ENCODE measurements around the gene RIMS4. TPM values are rescaled to one million over a fixed set of nuclear protein-coding genes. Genes with fewer than 3 reads are reported as not detected.

Gene RIMS4
- total and polyA plus RNA-seq, 3 donors from 2014 or later: 29.7 to 72.1 (median 32.1) TPM

- H3K4me3 ChIP-seq: no peak overlapping the region
- no peak for DNase-seq
- WGBS, 2 donors: 71 to 78% methylated on average over 4 of the region's 4 CpGs
- no peaks in the 10 kb centered on the region for H3K27me3 ChIP-seq
- no peak overlapping the region for H3K27ac ChIP-seq
- no peaks in the 10 kb centered on the region for H3K36me3 ChIP-seq (ENCODE audit: low read depth, missing control alignments)
- H3K4me1 ChIP-seq: peaks cover 39% of the 10 kb centered on the region
- intact Hi-C loops (cut with DNase I; ENCODE audit: low total_unique reads): no loop called here
- no peaks in the 10 kb centered on the region for H3K9me3 ChIP-seq
- TF ChIP-seq POLR2A (IDR thresholded peaks at IDR 0.05) (no peak), CTCF (IDR thresholded peaks at IDR 0.05) (no peak)
Measured at GRCh38 chr20:44802702-44803101, 7.6 kb downstream of the RIMS4 start.

GRCh38 chr20:44800391-44801046 is 9.8 kb downstream of the RIMS4 start:
- intact Hi-C loops (cut with DNase I; ENCODE audit: low total_unique reads): no loop called here
- 73 to 77% methylated on average over 8 of the region's 8 CpGs for WGBS, 2 donors
- H3K36me3 ChIP-seq (ENCODE audit: low read depth, missing control alignments): no peaks in the 10 kb centered on the region

GRCh38 chr20:44799691-44800090 is 10.7 kb downstream of the RIMS4 start:
- Histone ChIP-seq H3K27ac (no peak overlapping the region), H3K4me3 (no peak overlapping the region), H3K27me3 (no peaks in the 10 kb centered on the region), H3K4me1 (peaks cover 13% of the 10 kb centered on the region), H3K36me3 (ENCODE audit: low read depth, missing control alignments) (no peaks in the 10 kb centered on the region), H3K9me3 (no peaks in the 10 kb centered on the region)
- TF ChIP-seq CTCF (IDR thresholded peaks at IDR 0.05) (no peak), POLR2A (IDR thresholded peaks at IDR 0.05) (no peak)
- DNase-seq: no peak
- intact Hi-C loops (cut with DNase I; ENCODE audit: low total_unique reads): no loop called here
- 71 to 79% methylated on average over 5 of the region's 5 CpGs for WGBS, 2 donors

More at GRCh38 chr20:44800391-44801046, 9.8 kb downstream of the RIMS4 start:
- DNase-seq: no peak
- H3K27me3 ChIP-seq: no peaks in the 10 kb centered on the region
- no peak overlapping the region for H3K27ac ChIP-seq
- TF ChIP-seq CTCF (IDR thresholded peaks at IDR 0.05): no peak
- no peak for TF ChIP-seq POLR2A (IDR thresholded peaks at IDR 0.05)
- H3K4me1 ChIP-seq: peaks cover 19% of the 10 kb centered on the region
- no peaks in the 10 kb centered on the region for H3K9me3 ChIP-seq
- no peak overlapping the region for H3K4me3 ChIP-seq

- no peak overlapping the region for H3K4me3 ChIP-seq
- H3K9me3 ChIP-seq: no peaks in the 10 kb centered on the region
- 93 to 98% methylated on average over 3 of the region's 3 CpGs for WGBS, 2 donors
- no peak overlapping the region for H3K27ac ChIP-seq
- no peaks in the 10 kb centered on the region for H3K4me1 ChIP-seq
- intact Hi-C loops (cut with DNase I; ENCODE audit: low total_unique reads): no loop called here
- no peak for DNase-seq
- TF ChIP-seq CTCF (IDR thresholded peaks at IDR 0.05): no peak
- TF ChIP-seq POLR2A (IDR thresholded peaks at IDR 0.05): no peak
- no peaks in the 10 kb centered on the region for H3K27me3 ChIP-seq
- no peaks in the 10 kb centered on the region for H3K36me3 ChIP-seq (ENCODE audit: low read depth, missing control alignments)
Measured at GRCh38 chr20:44796758-44797457, 13.4 kb downstream of the RIMS4 start.

Data from testis (tissue), 3 donors.